Measurements from ENCODE around the gene NCKIPSD.

The NCKIPSD gene

DNA sequence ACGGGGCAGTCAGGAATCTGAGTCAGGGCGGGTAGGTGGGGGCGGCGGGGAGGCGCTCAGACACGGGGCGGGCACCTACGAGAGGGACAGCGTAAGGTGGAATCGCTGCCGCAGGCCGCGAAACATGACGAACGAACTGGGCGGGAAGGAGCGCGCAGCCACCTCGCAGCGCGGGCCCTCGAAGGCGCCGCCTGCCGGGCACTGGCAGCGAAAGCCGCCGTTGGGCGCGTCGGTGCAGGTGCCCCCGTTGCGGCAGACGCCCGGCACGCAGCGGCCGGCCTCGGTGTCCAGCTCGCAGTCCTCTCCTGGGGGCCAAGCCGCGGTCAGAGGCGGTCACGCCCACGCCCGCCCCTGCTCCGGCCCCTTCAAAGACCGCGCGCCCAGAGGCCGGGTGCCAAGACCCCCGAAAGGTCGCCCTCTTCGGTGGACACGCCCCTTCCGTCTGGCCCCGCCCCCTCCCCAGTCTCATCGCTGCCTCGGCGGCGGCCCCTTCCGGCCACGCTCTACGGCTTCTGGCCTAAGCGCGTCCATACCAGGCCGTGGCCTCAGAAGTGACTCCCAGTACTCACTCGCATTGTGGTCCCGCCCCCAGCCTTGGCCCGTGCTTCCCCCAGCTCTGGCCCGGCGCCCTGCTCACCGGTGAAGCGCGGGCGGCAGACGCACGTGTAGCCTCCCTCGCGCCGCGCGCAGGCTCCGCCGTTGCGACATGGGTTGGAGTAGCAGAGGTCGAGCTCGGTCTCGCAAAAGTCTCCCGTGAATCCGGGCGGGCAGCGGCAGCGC lies 29.5 kb downstream of the NCKIPSD start:
- H3K27ac ChIP-seq, result peak overlapping the region in 19 of 21 experiments; percentile 6 to 79 (median 43)
- H3K4me3 ChIP-seq, result peak overlapping the region; percentile 37 to 64 (median 54)

DNA sequence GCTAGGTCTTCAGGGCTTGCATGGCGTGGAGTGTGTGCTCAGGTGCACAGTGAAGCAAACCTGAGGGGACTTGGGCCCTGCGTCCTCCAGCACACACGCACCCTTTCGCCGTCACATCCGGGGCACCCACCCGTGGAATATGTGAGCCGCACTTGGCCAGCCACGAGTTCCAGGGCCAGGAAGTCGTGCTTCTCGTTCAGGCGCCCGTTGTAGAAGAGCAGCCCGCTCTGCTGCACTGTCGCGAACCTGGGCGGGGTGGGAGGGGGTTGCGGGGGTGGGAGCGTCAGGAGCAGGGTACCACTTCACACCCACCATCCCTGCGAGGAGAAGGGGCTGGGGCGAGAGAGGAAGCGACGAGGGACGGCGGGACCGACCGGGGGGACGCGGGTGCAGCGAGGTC lies 30.1 kb downstream of the NCKIPSD start:
- H3K4me3 ChIP-seq, result peak overlapping the region; percentile 37 to 64 (median 54)
- H3K27ac ChIP-seq, result peak overlapping the region in 16 of 21 experiments; percentile 6 to 79 (median 51)

DNA sequence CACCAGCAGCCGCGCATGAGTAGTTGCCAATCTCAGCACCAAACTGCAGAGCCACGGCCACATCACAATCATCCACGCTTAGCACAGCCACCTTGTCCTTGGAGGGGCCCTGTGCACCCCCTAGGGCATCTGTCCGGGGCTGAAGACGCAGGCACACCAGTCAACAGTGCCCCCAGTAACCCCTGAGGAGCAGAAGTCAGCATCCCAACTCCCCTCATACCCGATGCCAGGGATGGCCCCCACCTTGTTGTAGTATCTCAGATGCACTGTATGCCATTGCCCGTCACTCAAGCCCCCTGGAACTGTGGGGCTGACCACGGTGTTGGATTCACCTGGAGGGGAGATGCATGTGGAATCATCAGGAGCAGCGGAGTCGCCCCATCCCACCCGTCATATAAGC lies 30.7 kb downstream of the NCKIPSD start:
- H3K4me3 ChIP-seq, result no peak overlapping the region
- H3K27ac ChIP-seq, result peak overlapping the region in 1 of 21 experiments; percentile 73

DNA sequence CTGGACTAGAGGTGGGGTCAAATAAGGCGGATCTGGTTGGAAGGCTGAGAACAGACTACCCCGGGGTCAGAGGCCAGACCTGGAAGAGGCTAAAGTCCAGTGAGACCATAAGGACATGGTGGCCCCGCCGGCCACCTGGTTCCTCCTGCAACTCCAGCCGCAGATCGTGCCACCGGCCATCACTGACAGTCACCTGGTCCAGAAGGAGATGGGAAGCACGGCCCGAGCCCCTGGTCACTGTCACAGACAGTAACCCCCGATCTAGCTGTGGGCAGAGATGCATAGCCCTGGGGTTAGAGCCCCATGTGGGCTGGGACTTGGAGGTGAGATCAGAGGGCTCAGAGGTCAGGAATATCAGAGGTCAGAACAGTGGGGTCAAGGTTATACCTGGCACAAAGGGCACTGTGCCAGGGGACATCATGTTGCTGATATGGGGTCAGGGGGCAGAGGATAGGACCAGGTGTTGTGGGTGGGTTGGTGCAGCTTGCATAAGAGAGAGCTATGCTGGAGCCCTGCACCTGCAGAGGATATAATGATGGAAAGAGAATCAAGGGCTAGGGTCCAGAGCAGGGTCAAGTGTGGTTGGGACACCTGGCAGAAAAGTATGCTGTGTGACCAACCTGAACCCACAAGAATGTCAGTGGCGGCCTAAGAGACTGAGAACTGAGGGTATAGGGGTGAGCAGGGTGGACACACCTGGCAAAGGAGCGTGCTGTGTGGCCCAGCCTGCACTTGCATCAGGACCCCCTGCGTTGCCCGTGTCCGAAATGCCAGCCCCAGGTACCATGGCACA lies 32.6 kb downstream of the NCKIPSD start:
- H3K27ac ChIP-seq, result no peak overlapping the region
- no peak overlapping the region for H3K4me3 ChIP-seq

DNA sequence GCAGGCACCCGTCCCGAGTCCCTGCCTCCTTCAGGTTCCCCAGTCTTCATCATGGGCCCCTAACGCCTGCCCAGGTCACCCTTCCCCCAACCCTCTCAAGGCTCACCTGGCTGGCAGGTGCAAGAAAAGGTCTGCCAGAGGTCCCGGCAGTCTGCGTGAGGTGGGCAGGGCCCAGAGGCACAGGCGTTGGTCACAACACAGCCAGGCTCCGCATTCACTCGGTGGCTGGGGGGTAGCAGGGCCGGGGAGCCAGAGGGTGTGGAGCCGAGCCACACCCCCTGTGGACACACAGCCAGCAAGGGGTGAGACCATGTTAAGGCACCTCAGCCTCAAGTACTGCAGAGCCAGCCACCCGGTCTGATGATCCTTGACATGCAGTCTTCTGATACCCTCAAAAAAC lies 33.9 kb downstream of the NCKIPSD start:
- Histone ChIP-seq H3K4me3 (no peak overlapping the region), H3K27ac (no peak overlapping the region)

DNA sequence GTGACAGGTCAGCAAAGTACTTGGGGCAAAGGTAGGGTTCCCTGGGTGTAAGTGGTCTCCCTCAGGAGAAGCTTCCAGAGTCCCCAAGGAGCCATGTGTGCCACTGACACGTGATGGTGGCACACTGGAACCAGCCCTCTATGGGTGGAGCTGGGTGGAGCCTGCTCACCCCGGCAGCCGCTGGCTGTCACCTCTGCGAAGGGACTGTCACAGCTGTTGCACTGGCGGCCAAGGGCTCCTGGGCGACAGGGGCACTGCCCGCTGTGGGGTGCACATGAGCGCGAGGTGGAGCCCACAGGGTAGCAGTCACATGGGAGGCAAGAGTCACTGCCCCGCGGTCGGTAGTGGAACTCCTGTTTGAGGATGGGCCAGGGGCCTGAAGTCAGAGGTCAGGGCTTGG lies 35.0 kb downstream of the NCKIPSD start:
- no peak overlapping the region for H3K27ac ChIP-seq
- no peak overlapping the region for H3K4me3 ChIP-seq

DNA sequence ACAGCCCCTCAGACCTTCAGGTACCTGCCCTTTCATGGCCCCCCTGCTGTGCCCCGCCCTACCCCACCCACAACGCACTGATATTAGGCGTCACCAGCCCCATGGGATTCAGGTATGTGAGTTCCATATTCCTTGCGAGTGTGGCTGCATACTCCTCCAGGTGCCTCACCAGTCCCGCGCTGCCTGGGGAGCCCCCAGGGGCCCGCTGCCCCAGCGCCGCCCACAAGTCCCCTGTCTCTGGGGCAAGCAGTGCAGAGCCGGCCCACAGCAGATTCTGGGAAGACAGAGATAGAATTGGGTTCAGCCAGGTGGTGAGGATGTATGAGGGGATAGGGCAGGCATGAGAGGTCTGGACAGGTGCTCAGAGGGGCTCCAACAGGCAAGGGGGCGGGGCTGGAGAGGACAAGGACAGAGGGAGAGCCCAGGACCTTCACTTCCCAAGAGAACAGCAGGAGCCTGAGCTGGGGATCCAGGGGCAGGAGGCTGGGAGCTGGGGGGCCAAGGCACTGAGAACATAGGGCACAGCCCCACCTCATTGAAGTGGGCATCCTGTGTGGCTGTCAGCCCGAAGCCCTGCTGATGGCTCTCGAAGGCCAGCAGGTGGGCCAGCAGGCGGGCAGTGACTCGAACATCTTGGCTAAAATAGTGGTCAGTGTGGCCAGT lies 37.4 kb downstream of the NCKIPSD start:
- Histone ChIP-seq H3K4me3 (no peak overlapping the region), H3K27ac (no peak overlapping the region)

DNA sequence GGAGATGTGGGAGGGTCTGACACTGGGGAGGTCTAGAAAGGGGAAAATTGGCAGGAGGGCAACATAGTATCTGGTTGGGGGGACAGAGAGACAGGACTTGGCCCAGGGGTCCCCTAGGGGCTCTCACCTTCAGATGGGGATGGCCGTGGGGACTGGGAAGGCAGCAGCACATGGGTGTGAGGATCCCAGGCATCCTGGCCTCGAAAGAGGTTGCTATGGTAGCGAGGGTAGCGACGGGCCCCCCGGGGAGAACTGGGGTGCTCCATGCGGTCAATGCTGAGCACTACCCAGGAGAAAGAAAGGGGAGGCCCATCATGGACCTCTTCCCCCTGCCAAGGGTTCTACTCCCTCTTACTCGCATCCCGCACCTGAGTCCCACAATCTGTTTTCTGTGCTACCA lies 38.0 kb downstream of the NCKIPSD start:
- Histone ChIP-seq H3K27ac (no peak overlapping the region), H3K4me3 (no peak overlapping the region)

DNA sequence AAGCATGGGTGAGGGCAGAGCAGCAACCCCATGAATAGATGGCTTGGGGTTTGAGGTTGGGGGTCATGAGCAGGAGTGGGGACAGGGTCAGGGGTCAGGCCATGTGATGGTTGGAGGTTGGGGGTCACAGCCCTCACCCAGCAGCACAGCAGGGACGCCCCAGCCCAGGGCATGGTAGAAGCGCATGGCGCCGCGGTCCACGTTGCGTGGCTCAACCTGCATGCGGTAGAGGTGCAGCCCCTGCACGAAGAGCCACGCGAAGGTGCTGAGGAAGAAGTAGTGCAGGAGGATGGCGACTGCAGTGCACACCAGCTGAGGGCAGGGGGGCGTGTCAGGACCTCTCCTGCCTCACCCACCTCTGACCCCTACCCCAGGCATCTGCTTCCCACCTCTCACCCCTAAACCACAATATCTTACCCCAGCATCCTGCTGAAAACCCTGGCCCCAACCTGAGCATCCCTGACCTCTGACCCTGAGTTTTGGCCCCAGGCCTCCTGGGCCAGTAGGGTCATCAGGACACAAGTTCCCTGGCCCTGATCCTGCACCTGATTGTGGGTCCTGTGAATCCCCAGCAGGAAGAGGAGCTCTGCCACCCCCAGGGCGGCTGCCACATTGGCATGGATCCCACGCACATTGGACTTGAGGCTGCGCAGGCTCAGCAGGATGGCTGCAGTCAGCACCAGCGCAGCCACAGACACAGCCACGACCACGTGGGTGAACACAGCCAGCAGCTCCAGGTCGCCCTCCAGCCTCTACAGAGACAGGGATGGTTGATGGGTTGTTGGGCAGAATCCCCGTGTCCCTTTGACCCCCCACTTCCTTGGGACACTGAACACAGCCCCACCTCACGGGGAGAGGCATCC lies 40.6 kb downstream of the NCKIPSD start:
- no peak overlapping the region for H3K4me3 ChIP-seq
- no peak overlapping the region for H3K27ac ChIP-seq

DNA sequence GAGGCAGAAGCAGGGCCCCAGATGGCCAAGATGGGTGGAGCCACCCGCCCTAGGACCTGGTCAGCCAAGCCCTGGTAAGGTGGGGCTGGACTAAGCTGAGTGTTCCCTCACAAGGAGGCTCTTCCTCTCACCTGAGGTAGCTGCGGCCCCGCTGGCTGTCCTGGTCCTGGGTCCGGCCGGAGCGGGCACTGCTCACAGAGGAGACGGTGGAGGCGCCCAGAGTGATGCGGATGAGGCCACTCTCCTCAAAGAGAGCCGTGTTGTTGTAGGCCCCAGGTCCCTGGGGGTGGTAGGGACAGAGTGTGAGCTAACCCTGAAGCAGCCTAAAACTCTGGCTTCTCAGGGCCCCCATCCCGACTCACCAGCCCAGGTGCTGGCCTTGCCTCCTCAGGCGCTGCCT lies 43.1 kb downstream of the NCKIPSD start:
- Histone ChIP-seq H3K27ac (no peak overlapping the region), H3K4me3 (no peak overlapping the region)

DNA sequence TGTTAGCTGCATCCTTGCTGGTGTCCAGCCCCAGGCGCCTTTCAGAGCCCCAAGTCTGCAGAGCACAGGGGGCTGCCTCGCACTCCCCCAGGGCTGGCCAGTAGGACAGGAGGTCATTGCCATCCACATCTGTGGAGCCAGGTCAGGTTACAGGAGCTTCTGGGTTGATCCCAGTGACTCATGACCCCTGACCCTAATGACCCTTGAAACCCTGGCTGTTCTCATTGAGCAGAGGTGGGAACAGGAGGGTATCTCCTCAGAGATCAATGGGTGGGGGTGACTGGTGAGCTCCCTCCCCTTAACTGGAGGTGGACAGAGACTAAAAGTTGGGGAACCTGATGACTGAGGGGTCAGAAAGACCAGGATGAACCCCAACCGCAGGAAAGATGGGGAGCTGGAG lies 44.3 kb downstream of the NCKIPSD start:
- Histone ChIP-seq H3K27ac (no peak overlapping the region), H3K4me3 (no peak overlapping the region)

DNA sequence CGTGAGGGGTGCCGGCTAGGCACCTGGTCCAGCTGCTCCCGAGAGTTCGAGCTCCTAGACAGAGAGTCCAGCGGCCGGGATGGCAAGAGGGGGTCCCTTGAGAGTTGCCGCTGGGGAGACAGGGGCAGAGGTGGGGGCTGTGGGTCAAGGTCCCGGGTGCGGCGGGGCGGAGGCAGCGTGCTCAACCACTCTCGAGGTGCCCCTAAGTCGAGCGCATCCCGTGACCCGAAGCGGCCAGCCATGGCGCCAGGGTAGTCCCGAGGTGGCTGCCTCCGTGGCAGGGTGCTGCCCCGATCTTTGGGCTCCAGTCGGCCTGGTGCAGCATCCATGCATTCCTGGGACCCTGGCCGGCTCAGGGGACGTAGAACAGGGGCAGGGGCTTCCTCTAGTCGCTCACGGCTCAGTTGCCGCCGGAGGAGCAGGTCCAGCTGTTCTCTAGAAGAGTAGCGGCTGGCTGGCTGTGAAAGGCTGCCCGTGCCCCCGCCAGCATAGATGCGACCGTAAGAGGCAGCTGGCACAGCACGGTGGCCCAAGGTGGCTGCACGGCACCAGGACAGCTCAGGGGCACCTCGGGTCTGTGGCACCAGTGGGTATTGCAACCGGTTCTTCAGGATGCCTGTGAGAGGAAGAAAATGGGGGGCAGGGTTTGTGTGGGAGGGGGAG lies 45.6 kb downstream of the NCKIPSD start:
- H3K27ac ChIP-seq, result no peak overlapping the region
- no peak overlapping the region for H3K4me3 ChIP-seq

DNA sequence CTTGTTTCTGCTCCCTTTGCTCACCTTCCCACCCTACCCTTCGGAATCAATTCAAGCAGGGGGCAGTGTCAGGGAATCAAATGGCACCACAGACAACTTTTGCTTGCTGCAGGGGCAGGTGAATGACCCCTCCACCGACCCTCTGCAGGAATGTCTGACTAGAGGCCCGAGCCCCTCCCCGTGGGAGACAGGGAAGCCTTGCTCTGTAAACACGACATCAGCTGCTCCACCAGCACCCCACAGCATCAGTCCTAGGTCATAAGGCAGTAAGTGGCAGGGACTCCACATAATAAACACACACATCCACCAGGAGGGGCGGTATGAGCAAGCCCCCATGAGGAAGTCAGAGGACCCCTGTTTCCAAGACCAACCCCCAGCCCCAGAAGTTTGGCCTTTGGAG lies 48.4 kb downstream of the NCKIPSD start:
- Histone ChIP-seq H3K27ac (no peak overlapping the region), H3K4me3 (no peak overlapping the region)

DNA sequence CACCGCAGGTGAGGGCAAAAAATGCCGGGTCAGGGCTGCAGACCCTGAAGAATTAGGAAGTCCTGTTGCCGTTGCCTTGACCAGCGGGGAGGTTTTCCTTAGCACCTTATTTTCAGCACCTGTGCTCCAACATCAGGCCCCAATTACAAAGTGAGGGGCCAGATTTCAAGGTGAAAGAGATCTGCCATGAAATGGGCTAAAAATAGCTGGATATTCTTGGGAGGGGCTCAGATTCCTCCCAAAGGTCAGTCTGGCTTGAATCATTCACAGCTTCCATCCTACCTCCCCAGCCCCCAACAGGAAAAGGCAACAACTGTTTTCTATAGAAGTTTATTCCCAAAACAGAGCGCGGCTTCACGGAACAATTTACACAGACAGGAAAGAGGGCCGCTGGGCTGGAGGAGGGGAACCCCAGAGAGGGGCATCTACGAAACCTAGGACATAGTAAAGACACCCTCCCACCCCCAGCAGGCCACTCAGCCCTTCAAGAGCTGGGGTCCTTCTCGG lies 49.5 kb downstream of the NCKIPSD start:
- peak overlapping the region in 20 of 21 experiments; percentile 21 to 91 (median 74) for H3K27ac ChIP-seq
- peak overlapping the region; percentile 62 to 95 (median 72) for H3K4me3 ChIP-seq

DNA sequence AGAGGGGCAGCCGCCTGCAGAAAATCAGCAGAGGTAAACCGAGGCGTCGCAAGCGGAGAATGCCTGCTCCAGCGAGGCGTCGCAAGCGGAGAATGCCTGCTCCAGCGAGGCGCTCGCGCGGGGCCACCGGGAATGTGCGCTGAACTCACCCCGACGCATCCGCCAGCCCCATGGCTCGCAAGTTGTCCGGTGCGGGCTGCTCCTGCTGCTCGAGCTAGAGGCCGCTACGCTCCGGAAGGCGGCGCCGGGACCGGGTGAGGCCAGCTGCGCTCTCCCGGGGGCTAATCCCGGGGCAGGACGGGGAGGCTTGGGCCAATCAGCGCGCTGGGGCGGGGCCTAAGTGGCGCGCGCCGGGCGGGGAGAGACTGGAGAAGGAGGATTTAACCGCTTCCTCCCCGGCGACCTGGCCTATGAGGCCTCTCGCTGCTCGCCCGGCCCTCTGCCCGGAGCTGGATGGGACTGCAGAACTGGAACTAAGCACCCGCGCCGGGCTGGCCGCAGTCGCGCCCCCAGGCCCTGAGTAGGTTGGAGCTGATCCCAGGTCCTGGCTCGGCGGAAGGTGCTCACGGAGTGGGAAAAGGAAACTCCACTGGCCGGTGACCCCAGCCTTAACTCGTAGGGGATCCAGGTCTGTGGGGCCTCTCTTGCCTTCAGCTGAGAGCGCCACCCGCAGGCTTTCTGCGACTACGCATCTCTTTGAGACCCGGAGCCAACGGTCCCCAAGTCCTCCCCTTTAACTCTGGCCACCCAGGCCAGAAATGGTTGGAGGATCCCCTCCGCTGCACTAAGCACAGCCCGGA lies 50.3 kb downstream of the NCKIPSD start, which contains the start of gene SLC26A6:
TSS of gene SLC26A6 (minus strand) at position 240 of the 800 bp plus-strand sequence. CDS start at position 172, 68 bp downstream.
- H3K4me3 ChIP-seq, result peak within 1 kb of the TSS; percentile 62 to 95 (median 72)

DNA sequence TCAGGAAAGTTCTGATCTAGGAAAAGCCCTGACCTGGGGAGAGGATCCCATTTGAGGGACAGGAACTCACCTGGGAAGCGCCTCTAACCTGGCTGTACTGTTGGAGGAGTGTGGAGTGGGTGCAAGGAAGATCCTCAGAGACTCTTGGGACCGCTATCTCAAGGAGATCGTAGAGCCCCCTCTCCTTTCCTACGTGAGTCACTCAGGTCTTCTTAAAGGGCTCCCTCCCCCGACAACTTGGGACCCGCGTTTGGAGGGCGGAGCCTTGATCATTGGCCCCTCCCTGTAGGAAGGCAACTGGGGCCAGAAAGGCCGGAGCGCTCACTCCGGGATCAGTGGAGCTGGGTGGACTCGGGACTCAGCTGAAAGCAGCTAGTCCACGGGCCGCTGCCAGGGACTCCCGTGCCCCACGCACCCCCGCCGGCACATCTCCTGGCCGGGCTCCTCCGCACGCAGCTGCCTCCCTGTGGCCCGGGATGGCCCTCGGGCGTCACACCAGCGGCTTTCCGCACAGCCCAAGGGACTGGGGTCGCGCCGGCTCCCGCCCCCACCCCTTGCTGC lies 51.0 kb downstream of the NCKIPSD start:
- Histone ChIP-seq H3K4me3 (peak overlapping the region; percentile 62 to 95 (median 72)), H3K27ac (peak overlapping the region; percentile 20 to 91 (median 73))

More for the DNA sequence above, 50.3 kb downstream of the NCKIPSD start, which contains the start of gene SLC26A6:
- peak within 1 kb of the TSS; percentile 23 to 91 (median 74) for H3K27ac ChIP-seq

DNA sequence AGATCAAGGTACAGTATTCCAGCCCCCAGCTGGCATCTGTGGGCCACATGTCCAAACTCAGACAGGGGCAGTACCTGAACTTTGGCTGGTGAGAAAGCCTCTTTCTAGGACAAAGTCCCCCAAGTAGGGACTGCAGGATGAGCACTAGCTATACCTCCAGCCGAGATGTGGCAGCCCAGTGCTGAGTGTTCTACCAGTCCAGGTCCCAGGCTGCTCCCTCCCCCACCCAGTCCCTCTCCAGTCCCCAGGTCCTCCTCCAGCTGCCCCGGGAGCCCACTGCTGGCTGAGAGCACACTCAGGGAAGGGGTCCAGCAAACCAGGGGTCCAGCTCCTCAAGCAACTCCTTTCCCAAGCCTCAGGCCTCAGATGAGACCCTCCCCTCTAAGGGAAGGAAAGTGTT lies 52.0 kb downstream of the NCKIPSD start:
- Histone ChIP-seq H3K27ac (no peak overlapping the region), H3K4me3 (no peak overlapping the region)

Measured in skin epidermis (tissue), 12 donors.